ENCODE data around the gene KRTAP9-9.
"Not testable (repeated sequence)": the region's sequence is repeated elsewhere in the genome, so short reads cannot be mapped to it uniquely, and the experiment has no call there.

The KRTAP9-9 gene

GRCh38 chr17:41255381-41256290 lies at the start of gene KRTAP9-9:
Gene KRTAP9-9, plus strand, starts transcription at chr17:41255384.
- in situ Hi-C loops (cut with HindIII; ENCODE audit: low sequenced_read_pairs) = not testable (repeated sequence)

- in situ Hi-C loops (cut with HindIII; ENCODE audit: low sequenced_read_pairs) = loop anchor here (10.0 kb wide), 1 partner anchor 197 kb away; no protein-coding TSS in a partner anchor
Measured at GRCh38 chr17:41211845-41212466, 43.2 kb upstream of the KRTAP9-9 start.

- in situ Hi-C loops (cut with HindIII; ENCODE audit: low sequenced_read_pairs) = loop anchor here (10.0 kb wide), 1 partner anchor 198 kb away; no protein-coding TSS in a partner anchor
Measured at GRCh38 chr17:41212524-41213169, 42.5 kb upstream of the KRTAP9-9 start.

- in situ Hi-C loops (cut with HindIII; ENCODE audit: low sequenced_read_pairs) = loop anchor here (10.0 kb wide), 1 partner anchor 201 kb away; no protein-coding TSS in a partner anchor
Measured at GRCh38 chr17:41215681-41216080, 39.5 kb upstream of the KRTAP9-9 start.

- in situ Hi-C loops (cut with HindIII; ENCODE audit: low sequenced_read_pairs) = no loop called here
Measured at GRCh38 chr17:41223821-41224220, 31.4 kb upstream of the KRTAP9-9 start.

GRCh38 chr17:41226051-41226450 lies 29.1 kb upstream of the KRTAP9-9 start:
- in situ Hi-C loops (cut with HindIII; ENCODE audit: low sequenced_read_pairs) = no loop called here

GRCh38 chr17:41226598-41227095 lies 28.5 kb upstream of the KRTAP9-9 start, which contains the start of gene KRTAP9-2:
Gene KRTAP9-2, plus strand, starts transcription at chr17:41226648. Its CDS starts 7 bp downstream, at chr17:41226655.
- in situ Hi-C loops (cut with HindIII; ENCODE audit: low sequenced_read_pairs) = not testable (repeated sequence)

GRCh38 chr17:41230094-41230493 lies 25.1 kb upstream of the KRTAP9-9 start:
- in situ Hi-C loops (cut with HindIII; ENCODE audit: low sequenced_read_pairs) = no loop called here

- in situ Hi-C loops (cut with HindIII; ENCODE audit: low sequenced_read_pairs) = no loop called here
Measured at GRCh38 chr17:41231731-41232130, 23.5 kb upstream of the KRTAP9-9 start.

GRCh38 chr17:41232399-41233105 lies 22.6 kb upstream of the KRTAP9-9 start, which contains the start of gene KRTAP9-3:
Gene KRTAP9-3, plus strand, starts transcription at chr17:41232449. Its CDS starts 53 bp downstream, at chr17:41232502.
- in situ Hi-C loops (cut with HindIII; ENCODE audit: low sequenced_read_pairs) = not testable (repeated sequence)

GRCh38 chr17:41237116-41237515 lies 18.1 kb upstream of the KRTAP9-9 start:
- in situ Hi-C loops (cut with HindIII; ENCODE audit: low sequenced_read_pairs) = not testable (repeated sequence)

GRCh38 chr17:41237949-41238437 lies 17.2 kb upstream of the KRTAP9-9 start, which contains the start of gene KRTAP9-8:
Gene KRTAP9-8, plus strand, starts transcription at chr17:41237999. Its CDS starts 53 bp downstream, at chr17:41238052.
- in situ Hi-C loops (cut with HindIII; ENCODE audit: low sequenced_read_pairs) = not testable (repeated sequence)

GRCh38 chr17:41246995-41247787 lies 8.0 kb upstream of the KRTAP9-9 start:
- in situ Hi-C loops (cut with HindIII; ENCODE audit: low sequenced_read_pairs) = not testable (repeated sequence)

- in situ Hi-C loops (cut with HindIII; ENCODE audit: low sequenced_read_pairs) = not testable (repeated sequence)
Measured at GRCh38 chr17:41249637-41250240, 5.4 kb upstream of the KRTAP9-9 start, which contains the start of gene KRTAP9-4. Gene KRTAP9-4, plus strand, starts transcription at chr17:41249687. Its CDS starts 34 bp downstream, at chr17:41249721.

GRCh38 chr17:41251261-41251660 lies 3.9 kb upstream of the KRTAP9-9 start:
- in situ Hi-C loops (cut with HindIII; ENCODE audit: low sequenced_read_pairs) = no loop called here

- in situ Hi-C loops (cut with HindIII; ENCODE audit: low sequenced_read_pairs) = no loop called here
Measured at GRCh38 chr17:41254861-41255260, 323 bp upstream of the KRTAP9-9 start.

GRCh38 chr17:41256291-41256685 lies 1.1 kb downstream of the KRTAP9-9 start:
- in situ Hi-C loops (cut with HindIII; ENCODE audit: low sequenced_read_pairs) = no loop called here

GRCh38 chr17:41258406-41258805 lies 3.2 kb downstream of the KRTAP9-9 start:
- in situ Hi-C loops (cut with HindIII; ENCODE audit: low sequenced_read_pairs) = no loop called here

- in situ Hi-C loops (cut with HindIII; ENCODE audit: low sequenced_read_pairs) = no loop called here
Measured at GRCh38 chr17:41263212-41263611, 8.0 kb downstream of the KRTAP9-9 start.
